Subcutaneous adipose tissue (tissue), 4 donors: ENCODE data around the gene DBNL. TPM values are rescaled to one million over a fixed set of nuclear protein-coding genes. Genes with fewer than 3 reads are reported as not detected.

Source experiments
- total RNA-seq, 4 donors: library from RNA; depleted of rRNA; stranded (reverse); fragments of >200 nt; gene quantifications; one replicate each; pipeline ENCODE4 v1.1.0, GENCODE V29; 2016
- TF ChIP-seq, protein P1 (sequence below): fragments of 450-650 bp; IDR thresholded peaks from one replicate; pipeline ENCODE4 v1.5.1; 2016; ENCODE audit warnings: low read depth, mild to moderate bottlenecking, control low read depth, antibody characterized with exemption, moderate library complexity

The DBNL gene
- total RNA-seq, 4 donors from 2014 or later: 62.3 to 133 (median 103) TPM

DNA sequence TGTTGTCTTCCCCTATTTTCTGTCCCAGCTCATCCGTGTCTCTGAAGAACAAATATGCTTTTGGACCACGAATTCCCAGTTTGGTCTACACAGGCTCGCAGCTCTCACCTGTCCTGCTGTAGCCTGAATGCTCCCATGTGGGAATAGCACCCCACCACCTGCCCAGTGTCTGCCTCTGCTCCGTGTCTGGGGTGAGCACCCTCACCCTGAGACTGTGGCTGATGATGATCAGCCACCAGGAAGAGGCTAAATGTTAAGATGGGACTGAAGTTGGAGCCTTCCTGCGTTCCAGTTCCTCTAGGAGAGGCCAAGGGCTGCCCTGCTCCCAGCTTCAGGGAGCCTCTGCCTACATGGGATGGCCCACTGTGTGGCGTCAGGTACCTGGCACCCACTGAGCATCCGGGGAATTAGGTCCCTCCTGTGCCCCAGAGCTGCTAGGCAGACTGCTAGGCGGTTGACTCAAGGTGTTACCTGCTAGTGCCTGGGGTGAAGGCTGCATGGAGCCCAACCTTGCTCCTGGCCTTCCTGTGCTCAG is 17.2 kb downstream of the DBNL start:
- TF ChIP-seq, protein P1, sequence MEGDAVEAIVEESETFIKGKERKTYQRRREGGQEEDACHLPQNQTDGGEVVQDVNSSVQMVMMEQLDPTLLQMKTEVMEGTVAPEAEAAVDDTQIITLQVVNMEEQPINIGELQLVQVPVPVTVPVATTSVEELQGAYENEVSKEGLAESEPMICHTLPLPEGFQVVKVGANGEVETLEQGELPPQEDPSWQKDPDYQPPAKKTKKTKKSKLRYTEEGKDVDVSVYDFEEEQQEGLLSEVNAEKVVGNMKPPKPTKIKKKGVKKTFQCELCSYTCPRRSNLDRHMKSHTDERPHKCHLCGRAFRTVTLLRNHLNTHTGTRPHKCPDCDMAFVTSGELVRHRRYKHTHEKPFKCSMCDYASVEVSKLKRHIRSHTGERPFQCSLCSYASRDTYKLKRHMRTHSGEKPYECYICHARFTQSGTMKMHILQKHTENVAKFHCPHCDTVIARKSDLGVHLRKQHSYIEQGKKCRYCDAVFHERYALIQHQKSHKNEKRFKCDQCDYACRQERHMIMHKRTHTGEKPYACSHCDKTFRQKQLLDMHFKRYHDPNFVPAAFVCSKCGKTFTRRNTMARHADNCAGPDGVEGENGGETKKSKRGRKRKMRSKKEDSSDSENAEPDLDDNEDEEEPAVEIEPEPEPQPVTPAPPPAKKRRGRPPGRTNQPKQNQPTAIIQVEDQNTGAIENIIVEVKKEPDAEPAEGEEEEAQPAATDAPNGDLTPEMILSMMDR: no peak

DNA sequence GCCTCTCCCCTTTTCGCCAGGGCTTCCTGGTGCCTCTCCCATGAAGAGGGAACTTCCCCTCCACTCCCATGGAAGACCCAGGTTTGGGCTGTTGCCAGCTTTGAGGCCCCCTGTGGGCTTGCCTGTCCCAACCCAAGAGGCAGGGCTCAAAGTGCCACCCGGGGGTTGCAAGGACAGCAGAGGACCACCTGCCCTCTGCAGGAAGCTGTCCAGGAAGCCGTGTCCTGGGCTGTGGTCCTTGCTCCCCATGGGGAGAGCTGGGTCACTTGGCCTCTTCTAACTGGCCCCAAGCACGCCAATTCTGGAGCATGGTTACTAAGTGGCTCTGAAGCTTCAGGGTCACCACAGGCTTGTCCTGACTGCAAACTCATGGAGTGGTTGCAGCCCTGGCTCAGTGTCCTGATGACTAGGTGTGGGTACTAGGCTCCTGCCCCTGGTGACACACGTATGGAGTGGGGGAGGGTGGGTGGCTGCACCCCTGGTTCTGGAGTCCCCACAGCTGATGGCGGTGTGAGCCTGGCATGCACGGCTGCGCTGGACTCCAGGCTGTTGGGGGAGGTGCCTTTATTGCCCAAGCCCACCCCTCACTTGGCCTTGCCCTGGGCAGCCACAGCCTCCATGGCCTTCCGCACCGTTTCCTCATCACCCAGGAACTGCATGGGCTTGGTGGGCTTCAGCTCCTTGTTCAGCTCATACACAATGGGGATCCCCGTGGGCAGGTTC is 17.8 kb downstream of the DBNL start:
- TF ChIP-seq, protein P1: no peak

- TF ChIP-seq, protein P1: no peak
Observed at GRCh38 chr7:44062903-44063295, 18.4 kb downstream of the DBNL start.

DNA sequence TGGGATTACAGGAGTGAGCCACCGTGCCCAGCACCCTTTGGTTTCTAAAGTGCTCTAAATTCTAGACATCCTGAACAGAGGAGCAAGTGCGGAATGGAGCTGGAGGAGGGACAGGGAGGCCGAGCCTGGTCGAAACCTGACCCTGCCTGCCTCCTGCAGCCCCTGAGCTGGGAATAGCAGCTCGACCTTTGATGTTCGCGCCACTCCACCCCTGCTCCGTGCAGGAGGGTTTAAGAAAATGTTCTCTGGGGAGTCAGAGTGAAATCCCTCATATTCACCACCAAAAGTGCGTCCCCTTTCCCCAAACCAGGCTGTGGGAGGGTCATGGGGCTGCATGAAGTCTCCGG is 19.0 kb downstream of the DBNL start:
- TF ChIP-seq, protein P1: no peak

- TF ChIP-seq, protein P1: no peak
Observed at GRCh38 chr7:44063894-44064651, 19.6 kb downstream of the DBNL start.

DNA sequence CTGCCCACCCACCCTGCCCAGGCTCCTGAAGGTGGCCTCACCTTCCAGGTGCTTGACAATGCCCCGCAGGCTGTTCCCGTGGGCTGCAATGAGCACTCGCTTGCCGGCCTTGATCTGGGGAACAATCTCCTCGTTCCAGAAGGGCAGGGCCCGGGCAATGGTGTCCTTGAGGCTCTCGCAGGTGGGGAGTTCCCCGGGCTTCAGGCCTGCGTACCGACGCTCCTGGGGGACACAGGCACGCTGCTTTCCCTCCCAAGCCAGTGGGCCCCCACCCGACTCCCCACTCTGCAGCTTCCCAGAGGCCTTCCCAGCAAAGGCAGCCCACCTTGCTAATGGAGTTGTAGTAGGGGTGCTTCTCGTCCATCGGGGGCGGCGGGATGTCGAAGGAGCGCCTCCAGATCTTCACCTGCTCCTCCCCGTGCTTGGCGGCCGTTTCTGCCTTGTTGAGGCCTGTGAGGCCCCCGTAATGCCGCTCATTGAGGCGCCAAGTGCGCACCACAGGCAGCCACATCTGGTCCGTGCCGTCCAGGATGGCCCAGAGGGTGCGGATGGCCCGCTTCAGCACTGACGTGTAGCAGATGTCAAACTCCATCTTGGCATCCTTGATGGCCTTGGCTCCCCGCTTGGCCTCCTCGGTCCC is 20.4 kb downstream of the DBNL start:
- TF ChIP-seq, protein P1: no peak
